H1 (cell line): ENCODE results near the gene CLIP3. TPM values are rescaled to one million over a fixed set of nuclear protein-coding genes. Genes with fewer than 3 reads are reported as not detected.

Experiments
- CTCF ChIA-PET: fragments of 300-600 bp; sonication (Branson Sonifier 250); formaldehyde crosslinking; loops from one replicate; lab custom pipeline; 2021; ENCODE audit not compliant: partially characterized antibody; lab: Charles Lee
- POLR2A ChIA-PET: fragments of 300-600 bp; sonication (Branson Sonifier 250); formaldehyde crosslinking; loops from one replicate; lab custom pipeline; 2021; ENCODE audit warnings: inconsistent platforms; ENCODE audit not compliant: partially characterized antibody; lab: Charles Lee
- DNase-seq, 2 experiments: peaks; one replicate each; pipeline versions ENCODE4 v3.0.0 to v3.0.0-alpha.2; 2010 to 2022; ENCODE audit warnings: low spot score in 2 of 2, low read depth in 1 of 2, mixed read lengths in 1 of 2
- FAIRE-seq: peaks from 2 replicates; lab custom pipeline; 2011; peaks lifted over from hg19 to GRCh38; lab: Jason Lieb, UNC
- H2AFZ ChIP-seq: 2 replicates; pipeline ENCODE4 v1.8.1; 2012; ENCODE audit warnings: low read length, inconsistent platforms
- H2AK5ac ChIP-seq: 2 replicates; pipeline ENCODE4 v1.6.1; 2013; ENCODE audit warnings: low read depth, low read length
- H2BK120ac ChIP-seq: replicated peaks from 2 replicates; pipeline ENCODE3; 2013; ENCODE audit warnings: low read depth, low read length, inconsistent platforms
- H2BK12ac ChIP-seq: 2 replicates; pipeline ENCODE4 v1.6.1; 2013; ENCODE audit warnings: low read depth, low read length
- H2BK15ac ChIP-seq: 2 replicates; pipeline ENCODE4 v1.6.1; 2013; ENCODE audit warnings: low read length
- H2BK20ac ChIP-seq: 2 replicates; pipeline ENCODE4 v1.6.1; 2013; ENCODE audit warnings: low read length
- H2BK5ac ChIP-seq: 2 replicates; pipeline ENCODE4 v1.6.1; 2013; ENCODE audit warnings: low read depth, low read length
- H3K14ac ChIP-seq: 2 replicates; pipeline ENCODE4 v1.6.1; 2013; ENCODE audit warnings: inconsistent platforms; ENCODE audit not compliant: insufficient read length
- H3K18ac ChIP-seq: 2 replicates; pipeline ENCODE4 v1.6.1; 2013; ENCODE audit warnings: low read length; ENCODE audit errors: extremely low read depth
- H3K23ac ChIP-seq: 2 replicates; pipeline ENCODE4 v1.6.1; 2013; ENCODE audit warnings: inconsistent platforms; ENCODE audit not compliant: insufficient read length
- H3K23me2 ChIP-seq: 2 replicates; pipeline ENCODE4 v1.6.1; 2013; ENCODE audit warnings: low read depth, low read length
- H3K27ac ChIP-seq: 2 replicates; pipeline ENCODE4 v1.6.1; 2011; ENCODE audit warnings: low read depth, low read length, inconsistent platforms
- H3K27me3 ChIP-seq, 4 experiments: replicated peaks in 1 of 4; 1 replicate in 1 of 4; 2 replicates in 3 of 4; pipeline versions ENCODE4 v1.6.1 to v1.8.1; 2011 to 2013; ENCODE audit warnings: low read length in 3 of 4, mild to moderate bottlenecking in 3 of 4, inconsistent platforms in 2 of 4, mixed read lengths in 2 of 4, moderate library complexity in 1 of 4; ENCODE audit not compliant: control insufficient read depth in 3 of 4, insufficient read depth in 3 of 4; ENCODE audit errors: extremely low read depth in 1 of 4
- H3K36me3 ChIP-seq, 4 experiments: 2 replicates each; pipeline versions ENCODE4 v1.6.1 to v1.8.1; 2011 to 2013; ENCODE audit warnings: mild to moderate bottlenecking in 4 of 4, low read length in 3 of 4, moderate library complexity in 2 of 4, control low read depth in 1 of 4, inconsistent platforms in 1 of 4; ENCODE audit not compliant: insufficient read depth in 4 of 4, control insufficient read depth in 2 of 4
- H3K4ac ChIP-seq: replicated peaks from 2 replicates; pipeline ENCODE3; 2013; ENCODE audit warnings: low read length, low read depth, mixed read lengths, inconsistent platforms; ENCODE audit not compliant: insufficient read length
- H3K4me1 ChIP-seq, 4 experiments: replicated peaks in 1 of 4; 1 replicate in 1 of 4; 2 replicates in 3 of 4; pipeline versions ENCODE4 v1.6.1 to v1.8.1; 2011 to 2013; ENCODE audit warnings: low read length in 3 of 4, inconsistent platforms in 2 of 4, mixed read lengths in 1 of 4; ENCODE audit not compliant: insufficient read depth in 4 of 4, control insufficient read depth in 3 of 4
- H3K4me2 ChIP-seq, 2 experiments: 2 replicates each; pipeline versions ENCODE4 v1.6.1 to v1.8.1; 2011 to 2013; ENCODE audit warnings: low read depth in 2 of 2, low read length in 2 of 2, control low read depth in 1 of 2, inconsistent platforms in 1 of 2, mild to moderate bottlenecking in 1 of 2; ENCODE audit not compliant: insufficient read depth in 1 of 2
- H3K4me3 ChIP-seq, 4 experiments: fragments of 200-600, 300-600 bp in 1 of 4; sonication (generic), shearing (Covaris generic), sonication (Bioruptor Twin) in 1 of 4; 2 replicates each; pipeline versions ENCODE4 v1.5.1 to v1.8.1; 2011 to 2016; ENCODE audit warnings: low read length in 4 of 4, low read depth in 3 of 4, control low read depth in 2 of 4, inconsistent platforms in 2 of 4, mild to moderate bottlenecking in 2 of 4, mixed read lengths in 1 of 4, moderate library complexity in 1 of 4; ENCODE audit not compliant: insufficient read depth in 2 of 4; ENCODE audit errors: extremely low read depth in 1 of 4
- H3K56ac ChIP-seq: replicated peaks from 2 replicates; pipeline ENCODE3; 2013; ENCODE audit warnings: low read depth, mild to moderate bottlenecking, mixed read lengths, low read length, inconsistent platforms; ENCODE audit not compliant: insufficient read length
- H3K79me1 ChIP-seq: 2 replicates; pipeline ENCODE4 v1.6.1; 2013; ENCODE audit warnings: low read depth, low read length, control low read depth
- H3K79me2 ChIP-seq, 2 experiments: 2 replicates each; pipeline versions ENCODE4 v1.6.1 to v1.8.1; 2012 to 2013; ENCODE audit warnings: low read length in 2 of 2, mild to moderate bottlenecking in 2 of 2, inconsistent platforms in 1 of 2; ENCODE audit not compliant: insufficient read depth in 2 of 2, control insufficient read depth in 1 of 2
- H3K9ac ChIP-seq, 4 experiments: replicated peaks in 1 of 4; 1 replicate in 1 of 4; 2 replicates in 3 of 4; pipeline versions ENCODE4 v1.6.1 to v1.8.1; 2011 to 2013; ENCODE audit warnings: low read depth in 3 of 4, low read length in 3 of 4, control low read depth in 2 of 4, mild to moderate bottlenecking in 2 of 4, moderate library complexity in 2 of 4, inconsistent platforms in 1 of 4; ENCODE audit errors: extremely low read depth in 1 of 4
- H3K9me3 ChIP-seq, 2 experiments: 2 replicates each; pipeline versions ENCODE4 v1.6.1 to v1.8.1; 2012 to 2013; ENCODE audit warnings: mild to moderate bottlenecking in 2 of 2, moderate library complexity in 2 of 2, control low read depth in 1 of 2, inconsistent platforms in 1 of 2, low read depth in 1 of 2, low read length in 1 of 2, mixed read lengths in 1 of 2; ENCODE audit not compliant: insufficient read depth in 2 of 2
- H4K20me1 ChIP-seq, 2 experiments: replicated peaks in 1 of 2; 2 replicates each; pipeline versions ENCODE3 to v1.8.1; 2011 to 2013; ENCODE audit warnings: inconsistent platforms in 2 of 2, low read length in 2 of 2, mild to moderate bottlenecking in 1 of 2; ENCODE audit not compliant: insufficient read depth in 2 of 2, control insufficient read depth in 1 of 2
- H4K5ac ChIP-seq: 2 replicates; pipeline ENCODE4 v1.6.1; 2013; ENCODE audit warnings: low read length, low read depth, mixed read lengths, inconsistent platforms; ENCODE audit not compliant: insufficient read length
- H4K8ac ChIP-seq: 2 replicates; pipeline ENCODE4 v1.8.0; 2013; ENCODE audit warnings: mild to moderate bottlenecking, moderate library complexity, low read length, inconsistent platforms; ENCODE audit not compliant: insufficient read depth; ENCODE audit errors: extremely low read depth
- H4K91ac ChIP-seq: replicated peaks from 2 replicates; pipeline ENCODE3; 2013; ENCODE audit warnings: low read length, mixed read lengths, inconsistent platforms; ENCODE audit not compliant: insufficient read length
- CBX5 ChIP-seq: fragments of 300-800, 300-1000 bp; sonication (generic); IDR thresholded peaks from 2 replicates; pipeline ENCODE4 v1.7.1; 2016; ENCODE audit warnings: antibody characterized with exemption, low read length, low read depth
- CTBP2 ChIP-seq: IDR thresholded peaks from 2 replicates; pipeline ENCODE4 v1.7.0; 2011; ENCODE audit warnings: borderline replicate concordance, mild to moderate bottlenecking, moderate library complexity, mixed read lengths, low read length; ENCODE audit not compliant: insufficient read depth, insufficient read length
- EZH2 ChIP-seq: fragments of 200-600 bp; sonication (generic); IDR thresholded peaks from 2 replicates; pipeline ENCODE4 v1.7.1; 2012; ENCODE audit warnings: low read depth, mild to moderate bottlenecking, moderate library complexity, low read length, inconsistent platforms; ENCODE audit not compliant: severe bottlenecking
- GTF2F1 ChIP-seq: IDR thresholded peaks from 2 replicates; pipeline ENCODE4 v1.6.1; 2012; ENCODE audit warnings: low read depth, low read length, improper control_type of control experiment, borderline replicate concordance
- JUND ChIP-seq: IDR thresholded peaks from 2 replicates; pipeline ENCODE4 v1.6.1; 2011; ENCODE audit warnings: mild to moderate bottlenecking, improper control_type of control experiment, low read length
- KDM5A ChIP-seq: fragments of 200-600 bp; IDR thresholded peaks from 2 replicates; pipeline ENCODE4 v1.7.1; 2012; ENCODE audit warnings: mild to moderate bottlenecking, low read length, inconsistent platforms, mixed read lengths
- MAFK ChIP-seq: IDR thresholded peaks from 2 replicates; pipeline ENCODE4 v1.6.1; 2012; ENCODE audit warnings: low read depth, mild to moderate bottlenecking, improper control_type of control experiment, low read length
- SIN3A ChIP-seq, 2 experiments: IDR thresholded peaks in 1 of 2; conservative IDR thresholded peaks in 1 of 2; 2 replicates each; pipeline ENCODE4 v1.6.1; 2011 to 2012; ENCODE audit warnings: low read length in 2 of 2, improper control_type of control experiment in 1 of 2, low read depth in 1 of 2, mild to moderate bottlenecking in 1 of 2
- TCF12 ChIP-seq: IDR thresholded peaks from 2 replicates; pipeline ENCODE4 v1.6.1; 2011; ENCODE audit warnings: low read depth, mild to moderate bottlenecking, low read length
- WGBS, 2 experiments: shearing (Covaris generic) in 1 of 2; methylation state at CpG; one replicate each; pipeline versions ENCODE4 v1.1.6 to v1.1.7; 2013 to 2015; ENCODE audit warnings: low lambda C conversion rate in 2 of 2, mixed read lengths in 2 of 2, inconsistent platforms in 1 of 2, low coverage in 1 of 2, missing lambda C conversion rate in 1 of 2; ENCODE audit not compliant: insufficient replicate concordance in 2 of 2, insufficient coverage in 1 of 2, insufficient read length in 1 of 2; ENCODE audit errors: extremely low coverage in 1 of 2, missing lambda C conversion rate in 1 of 2; 5-methylcytosine and 5-hydroxymethylcytosine counted together
- polyA plus RNA-seq, 7 experiments: library from polyadenylated mRNA; depleted of rRNA in 3 of 7; stranded (reverse) in 5 of 7; unstranded in 2 of 7; fragments of >200 nt in 5 of 7; fragments of 200-250 nt in 2 of 7; gene quantifications; 1 replicate in 5 of 7; 2 replicates in 1 of 7; 4 replicates in 1 of 7; pipeline versions ENCODE4 v1.2.1 to v1.2.3, GENCODE V29; 2011 to 2013; ENCODE audit warnings: missing spikeins in 2 of 7, mixed read lengths in 2 of 7
- total RNA-seq: library from RNA; stranded (reverse); fragmentation: NEBNext Ultra II Directional; extraction: Animal tissue kit (Norgen Biotek cat#: 25700); gene quantifications from 2 replicates; pipeline ENCODE4 v1.2.1, GENCODE V29; 2021
- TF ChIP-seq, protein P1 (sequence below): IDR thresholded peaks from 2 replicates; pipeline ENCODE4 v1.6.1; 2012; ENCODE audit warnings: low read length, inconsistent platforms
- TF ChIP-seq, protein P2 (sequence below): IDR thresholded peaks from 2 replicates; pipeline ENCODE4 v1.6.1; 2012; ENCODE audit warnings: inconsistent platforms

Gene CLIP3
- total and polyA plus RNA-seq, 2 of the 8 experiments (the other 6 are each of a cell fraction or from before 2014, with no cell fraction given): 5.9 to 21.7 TPM

DNA sequence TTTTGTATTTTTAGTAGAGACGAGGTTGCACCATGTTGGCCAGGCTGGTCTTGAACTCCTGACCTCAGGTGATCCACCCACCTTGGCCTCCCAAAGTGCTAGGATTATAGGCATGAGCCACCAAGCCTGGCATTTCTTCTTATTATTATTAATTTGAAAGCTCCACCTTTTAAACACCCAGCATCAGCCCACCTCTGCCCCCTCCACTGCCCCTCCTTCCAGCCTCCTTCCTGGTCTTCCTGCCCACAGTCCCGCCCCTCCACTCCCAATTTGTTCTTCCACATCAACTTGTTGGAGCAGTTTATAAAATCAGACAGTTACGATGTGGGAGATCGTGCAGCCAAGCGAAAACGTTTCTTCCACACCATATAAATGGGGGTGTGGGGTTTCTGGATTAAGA, 7.8 kb upstream of the CLIP3 start:
- Histone ChIP-seq H3K27ac (no peak overlapping the region), H3K14ac (no peak overlapping the region), H3K9me3 (no peaks in the 10 kb centered on the region), H2AK5ac (no peak overlapping the region), H3K4me2 (no peak overlapping the region), H4K5ac (no peak overlapping the region), H3K79me2 (no peaks in the 10 kb centered on the region), H3K56ac (no peak overlapping the region), H4K20me1 (no peaks in the 10 kb centered on the region), H2BK12ac (no peak overlapping the region), H2BK15ac (no peak overlapping the region), H3K9ac (no peak overlapping the region), H3K18ac (no peak overlapping the region), H3K79me1 (no peaks in the 10 kb centered on the region), H3K23ac (no peak overlapping the region)
- POLR2A ChIA-PET: interaction anchor here (1.0 to 1.1 kb wide), 2 partner anchors 11 to 35 kb away, joined by 3 read pairs; no protein-coding TSS in a partner anchor
- no peak for FAIRE-seq
- CTCF ChIA-PET: interaction anchor here (0.8 to 1.2 kb wide), 2 partner anchors 13 to 14 kb away, joined by 3 read pairs; partner anchors contain the start of gene THAP8
- DNase-seq: no peak
- no peak for TF ChIP-seq CBX5
- no peak for TF ChIP-seq TCF12
- TF ChIP-seq CTBP2: no peak
- TF ChIP-seq JUND: no peak
- no peak for TF ChIP-seq MAFK
- no peak for TF ChIP-seq SIN3A (conservative IDR thresholded peaks at IDR 0.05 in 1 of 2, IDR thresholded peaks at IDR 0.05 in 1 of 2; ENCODE audit: low read depth in 1 of 2, low read length in 2 of 2)
- TF ChIP-seq EZH2: no peak
- TF ChIP-seq GTF2F1: no peak
- TF ChIP-seq, protein P1, sequence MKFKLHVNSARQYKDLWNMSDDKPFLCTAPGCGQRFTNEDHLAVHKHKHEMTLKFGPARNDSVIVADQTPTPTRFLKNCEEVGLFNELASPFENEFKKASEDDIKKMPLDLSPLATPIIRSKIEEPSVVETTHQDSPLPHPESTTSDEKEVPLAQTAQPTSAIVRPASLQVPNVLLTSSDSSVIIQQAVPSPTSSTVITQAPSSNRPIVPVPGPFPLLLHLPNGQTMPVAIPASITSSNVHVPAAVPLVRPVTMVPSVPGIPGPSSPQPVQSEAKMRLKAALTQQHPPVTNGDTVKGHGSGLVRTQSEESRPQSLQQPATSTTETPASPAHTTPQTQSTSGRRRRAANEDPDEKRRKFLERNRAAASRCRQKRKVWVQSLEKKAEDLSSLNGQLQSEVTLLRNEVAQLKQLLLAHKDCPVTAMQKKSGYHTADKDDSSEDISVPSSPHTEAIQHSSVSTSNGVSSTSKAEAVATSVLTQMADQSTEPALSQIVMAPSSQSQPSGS: no peak
- TF ChIP-seq KDM5A: no peak
- TF ChIP-seq, protein P2, sequence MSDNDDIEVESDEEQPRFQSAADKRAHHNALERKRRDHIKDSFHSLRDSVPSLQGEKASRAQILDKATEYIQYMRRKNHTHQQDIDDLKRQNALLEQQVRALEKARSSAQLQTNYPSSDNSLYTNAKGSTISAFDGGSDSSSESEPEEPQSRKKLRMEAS: no peak
- TF ChIP-seq, all 59 proteins: peak for 0
- Histone ChIP-seq H3K4me1 (0 out of 7 replicates have a peak, but pooled peaks cover 0 to 4% (median 0%) of the 10 kb centered on the region in 4 experiments), H3K36me3 (no peaks in the 10 kb centered on the region), H3K23me2 (peaks cover 6% of the 10 kb centered on the region; the same call in 1 of the 2 replicates), H3K4ac (no peak overlapping the region), H4K91ac (no peak overlapping the region), H3K27me3 (no peaks in the 10 kb centered on the region), H2BK5ac (no peak overlapping the region), H2BK20ac (no peak overlapping the region), H2AFZ (no peak overlapping the region), H4K8ac (no peak overlapping the region), H3K4me3 (no peak overlapping the region), H2BK120ac (no peak overlapping the region)
- 92% methylated on average over 6 of the region's 6 CpGs; no CpG with 5 or more reads in 1 of the 2 experiments for WGBS, 2 experiments
